H54 (cell line): ENCODE data around the gene ARHGEF6.
A peak's percentile ranks its signal among the peaks of the same experiment; 100 is the strongest.

Experiments used
- DNase-seq: peaks from one replicate; pipeline ENCODE4 v3.0.0; 2011; ENCODE audit warnings: low spot score, mixed read lengths; ENCODE audit not compliant: insufficient read length
- FAIRE-seq: peaks from 3 replicates; lab custom pipeline; 2011; peaks lifted over from hg19 to GRCh38; lab: Jason Lieb, UNC
- POLR2A ChIP-seq: IDR thresholded peaks from 2 replicates; pipeline ENCODE4 v1.6.1; 2011; ENCODE audit warnings: low read depth, mild to moderate bottlenecking, low read length

The ARHGEF6 gene

DNA sequence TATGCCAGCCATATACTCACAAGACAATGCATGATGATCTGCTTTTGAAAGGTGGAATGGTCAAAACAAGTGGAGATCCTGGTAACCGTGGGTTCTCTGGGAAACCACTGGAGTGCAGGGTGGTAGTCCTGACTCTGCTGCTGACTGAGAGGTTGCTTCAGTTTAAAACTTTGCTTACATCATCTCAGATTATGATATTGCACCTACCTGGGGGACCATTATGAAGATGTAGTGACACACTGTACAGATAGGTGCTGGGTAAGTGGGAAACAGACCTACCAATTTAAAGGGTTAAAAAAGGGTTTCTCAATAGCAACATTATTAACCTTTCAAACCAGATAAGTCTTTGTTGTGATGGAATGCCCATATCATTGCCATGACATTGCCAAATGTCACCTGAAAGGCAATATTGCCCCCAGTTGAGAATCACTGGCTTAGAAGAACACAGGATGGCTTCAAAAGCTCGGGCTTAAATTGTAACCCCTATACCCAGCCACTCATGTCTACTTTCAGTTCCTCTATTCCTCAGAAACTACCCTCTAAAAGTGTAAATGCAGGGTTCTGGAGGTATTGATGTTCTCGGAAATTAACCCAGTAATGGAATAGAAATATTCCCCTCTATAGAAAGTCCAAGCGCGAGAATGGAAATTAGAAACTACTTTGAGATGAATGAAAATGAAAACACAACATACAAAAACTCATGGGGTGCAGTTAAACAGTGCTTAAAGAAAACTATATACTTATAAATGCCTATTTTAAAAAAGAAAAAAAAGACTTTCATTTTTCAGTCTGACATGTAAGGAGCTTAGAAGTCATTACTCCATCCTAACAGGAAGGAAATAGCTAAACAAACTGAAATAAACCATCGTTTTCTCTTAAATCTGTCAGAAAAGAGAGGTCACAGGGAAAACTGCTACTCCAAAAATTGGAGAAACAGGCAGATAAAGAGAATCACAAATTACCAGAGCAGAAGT, 65.8 kb downstream of the ARHGEF6 start:
- DNase-seq (no peak), FAIRE-seq (no peak)
- TF ChIP-seq POLR2A: no peak

DNA sequence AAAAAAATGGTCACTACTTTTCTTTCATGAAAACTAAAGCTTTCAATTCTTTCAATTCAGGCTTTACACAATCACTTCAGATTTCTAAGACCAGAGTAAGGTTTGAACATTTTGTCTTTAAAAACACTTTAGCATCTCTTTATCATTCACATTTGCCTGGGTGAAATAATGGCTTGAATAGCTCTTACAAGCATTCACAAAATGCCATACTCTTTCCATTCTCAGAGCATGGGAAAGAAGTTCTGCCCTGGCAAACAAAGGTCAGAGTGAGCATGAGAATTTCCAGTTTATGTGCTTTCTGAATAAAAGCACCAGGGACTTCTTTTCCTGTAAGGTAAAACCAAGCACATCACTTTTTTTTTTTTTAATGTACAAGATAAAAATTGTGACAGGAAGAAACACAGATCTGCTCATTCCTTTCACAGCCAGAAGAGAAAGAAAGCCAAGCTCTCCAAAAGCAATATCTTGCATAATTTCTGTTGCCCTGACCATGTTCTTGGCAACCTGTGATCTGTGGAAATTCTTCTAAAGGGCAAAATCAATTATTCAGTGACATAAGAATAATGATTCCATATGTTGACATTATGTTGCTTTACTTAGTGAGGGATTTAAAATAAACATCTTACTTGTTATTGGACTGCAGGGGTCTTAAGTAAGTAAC, 68.0 kb downstream of the ARHGEF6 start:
- no peak for FAIRE-seq
- DNase-seq: no peak
- TF ChIP-seq POLR2A: no peak

DNA sequence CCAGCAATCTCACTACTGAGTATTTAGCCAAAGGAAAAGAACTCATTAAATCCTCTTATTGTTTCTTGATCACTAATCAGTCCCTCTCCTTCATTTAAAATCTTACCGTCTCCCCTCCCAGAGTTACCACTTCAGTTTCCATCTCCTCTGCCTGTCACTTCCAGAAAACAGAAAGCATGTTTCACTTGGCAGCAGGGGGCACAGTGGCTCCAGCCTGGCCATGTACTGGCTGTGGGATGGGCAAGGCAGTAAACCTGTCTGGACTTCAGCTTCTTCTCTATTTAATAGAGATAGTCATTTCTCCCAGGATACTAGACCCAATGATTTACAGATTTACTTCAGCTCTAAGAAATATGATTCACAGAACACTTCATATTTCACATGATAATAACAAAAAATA, 69.6 kb downstream of the ARHGEF6 start:
- FAIRE-seq: peak; percentile 74
- DNase-seq: no peak
- TF ChIP-seq POLR2A: no peak

DNA sequence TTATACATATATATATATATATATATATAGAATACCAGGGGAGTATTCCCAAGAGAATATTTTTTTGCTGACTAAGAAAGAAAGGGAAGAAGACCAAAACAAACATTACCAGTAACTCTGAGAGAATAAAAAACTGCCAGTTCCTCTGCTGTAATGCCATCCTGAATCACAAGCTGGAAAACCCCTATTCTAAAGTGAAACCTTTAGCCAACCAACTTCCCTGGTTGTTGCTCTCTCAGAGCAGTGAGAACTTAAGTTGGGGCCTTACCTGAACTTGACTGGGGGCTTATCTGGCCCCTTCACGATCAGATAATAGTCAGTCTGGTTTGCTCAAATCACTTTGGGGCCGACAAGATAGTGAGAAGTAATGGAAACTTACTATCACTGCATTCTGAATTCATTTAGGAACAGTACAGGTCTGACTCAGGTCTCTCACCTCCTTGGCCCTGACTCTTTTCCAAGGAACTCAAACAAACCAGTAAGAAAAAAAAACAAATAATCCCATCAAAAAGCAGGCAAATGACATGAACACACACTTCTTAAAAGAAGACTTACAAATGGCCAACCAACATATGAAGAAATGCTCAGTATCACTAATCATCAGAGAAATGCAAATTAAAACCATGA, 70.3 kb downstream of the ARHGEF6 start:
- DNase-seq (no peak), FAIRE-seq (no peak)
- TF ChIP-seq POLR2A: no peak

DNA sequence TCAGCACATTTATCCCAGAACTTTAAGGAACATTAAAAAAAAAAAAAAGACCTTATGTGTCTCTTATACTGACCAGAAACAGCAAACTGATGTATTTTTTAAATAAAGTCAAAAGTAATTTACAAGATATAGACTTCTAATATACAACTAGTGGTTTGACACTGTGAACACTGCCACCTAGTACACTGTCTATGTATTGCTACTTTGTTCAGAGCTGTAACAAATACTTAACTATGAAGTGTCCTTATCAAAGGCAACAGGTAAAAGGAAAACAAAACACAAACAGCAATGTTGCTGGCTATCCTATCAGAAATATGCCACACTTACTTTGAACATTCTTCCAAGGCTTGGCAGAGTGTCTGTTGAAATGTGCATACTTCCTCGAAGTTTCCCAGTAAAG, 72.4 kb downstream of the ARHGEF6 start:
- no peak for DNase-seq

DNA sequence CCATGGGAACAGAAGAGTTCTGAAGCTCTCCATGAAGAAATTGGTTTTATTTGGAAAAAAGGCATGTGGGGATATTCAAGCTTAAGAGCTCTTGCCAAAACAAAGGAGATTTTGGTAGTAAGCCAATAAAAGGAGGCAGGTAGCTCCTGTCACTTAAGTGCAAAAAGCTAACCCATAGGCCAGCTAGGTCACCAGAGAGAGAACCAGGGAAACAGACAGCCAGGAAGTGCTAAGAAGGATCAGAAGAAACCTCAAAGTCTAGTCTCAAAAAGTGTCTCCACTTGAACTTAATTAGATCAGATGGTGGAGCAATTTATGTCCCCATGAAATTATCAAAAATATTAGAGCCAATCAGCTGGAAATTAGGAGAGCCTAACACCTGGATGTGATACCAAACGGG, 83.6 kb downstream of the ARHGEF6 start:
- DNase-seq: no peak
- no peak for TF ChIP-seq POLR2A
- no peak for FAIRE-seq

More for the DNA sequence above, 72.4 kb downstream of the ARHGEF6 start:
- no peak for TF ChIP-seq POLR2A
- FAIRE-seq: peak; percentile 20

DNA sequence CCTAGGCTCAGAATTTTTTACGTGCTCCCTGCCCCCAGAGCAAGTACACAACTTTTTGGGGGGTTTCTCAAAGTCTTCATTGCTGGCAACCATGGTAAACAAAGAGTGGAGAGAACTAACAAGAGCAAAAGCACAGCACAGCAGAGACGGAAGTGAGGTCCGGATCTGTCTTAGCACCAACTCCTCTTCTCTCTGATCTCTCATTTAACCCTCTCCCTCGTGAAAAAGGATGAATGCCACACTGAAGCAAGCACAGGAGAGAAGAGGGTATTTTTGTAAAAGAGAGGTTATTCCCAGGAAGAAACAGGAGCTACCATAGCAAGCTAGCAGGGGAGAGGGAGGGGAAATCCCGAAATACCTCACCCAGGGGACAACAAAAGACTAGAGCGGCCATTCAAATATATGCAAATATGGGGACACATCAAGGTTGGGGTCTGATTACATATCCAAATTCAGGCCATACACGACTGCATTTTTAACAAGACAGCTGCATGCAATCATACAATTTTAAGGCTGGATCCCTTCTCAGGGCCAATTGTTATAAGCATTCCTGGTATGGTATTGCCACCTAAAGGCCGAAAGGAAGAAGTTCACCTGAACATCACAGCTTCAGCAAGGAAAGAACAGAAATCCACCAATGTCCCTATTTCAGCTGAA, 86.2 kb downstream of the ARHGEF6 start:
- FAIRE-seq: peak; percentile 78
- no peak for DNase-seq
- no peak for TF ChIP-seq POLR2A

DNA sequence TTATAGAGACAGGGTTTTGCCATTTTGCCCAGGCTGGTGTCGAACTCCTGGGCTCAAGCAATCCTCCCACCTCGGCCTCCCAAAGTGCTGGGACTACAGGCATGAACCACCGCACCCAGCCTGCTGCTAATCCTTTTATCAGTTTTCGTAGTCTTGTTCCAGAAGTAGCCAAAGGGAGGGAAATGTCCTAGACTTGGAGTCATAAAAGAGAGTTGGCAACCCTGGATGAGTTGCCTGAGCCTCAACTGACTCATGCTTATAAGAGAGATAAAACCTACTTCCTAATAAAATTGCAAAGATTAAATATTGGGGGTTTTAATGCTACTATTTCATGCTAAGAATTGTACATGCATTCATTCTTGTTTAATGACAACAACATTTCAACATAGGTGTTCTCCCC, 88.5 kb downstream of the ARHGEF6 start:
- no peak for TF ChIP-seq POLR2A
- FAIRE-seq: no peak
- no peak for DNase-seq

DNA sequence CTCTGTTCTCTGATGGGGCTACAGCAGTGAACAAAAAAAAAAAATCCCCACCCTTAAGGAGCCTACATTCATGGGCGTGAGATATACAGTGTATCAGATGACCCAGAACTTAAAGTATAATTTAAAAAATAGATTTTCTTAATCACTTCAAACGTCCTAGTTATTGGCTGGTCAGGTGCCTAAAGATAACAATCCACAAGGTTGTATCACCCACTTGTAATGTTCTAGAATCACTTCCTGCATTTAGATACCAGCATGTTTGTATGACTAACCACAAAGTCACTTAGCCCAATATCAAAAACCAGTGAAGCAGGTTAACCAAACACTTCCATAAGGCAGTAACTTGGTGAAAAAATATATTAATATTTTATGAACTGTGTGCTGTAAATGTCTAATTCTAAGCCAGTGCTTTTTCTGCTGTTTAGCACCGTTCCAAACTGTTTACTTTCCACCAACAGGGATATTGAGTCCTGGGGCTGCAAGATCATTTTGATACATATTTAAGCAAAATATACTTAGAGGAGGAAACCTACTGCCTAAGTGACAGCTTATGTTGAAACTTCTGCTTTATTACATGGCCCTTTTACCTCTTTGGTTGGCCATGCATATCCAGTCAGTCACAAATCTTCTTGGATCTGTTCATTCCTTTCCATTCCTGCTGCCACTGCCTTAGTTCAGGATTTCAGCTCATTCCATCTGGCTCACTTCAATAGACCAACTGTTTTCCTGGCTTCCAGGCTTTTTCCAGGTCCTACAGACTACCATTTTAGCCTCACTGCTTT, 89.5 kb downstream of the ARHGEF6 start:
- no peak for TF ChIP-seq POLR2A
- FAIRE-seq (no peak), DNase-seq (no peak)

DNA sequence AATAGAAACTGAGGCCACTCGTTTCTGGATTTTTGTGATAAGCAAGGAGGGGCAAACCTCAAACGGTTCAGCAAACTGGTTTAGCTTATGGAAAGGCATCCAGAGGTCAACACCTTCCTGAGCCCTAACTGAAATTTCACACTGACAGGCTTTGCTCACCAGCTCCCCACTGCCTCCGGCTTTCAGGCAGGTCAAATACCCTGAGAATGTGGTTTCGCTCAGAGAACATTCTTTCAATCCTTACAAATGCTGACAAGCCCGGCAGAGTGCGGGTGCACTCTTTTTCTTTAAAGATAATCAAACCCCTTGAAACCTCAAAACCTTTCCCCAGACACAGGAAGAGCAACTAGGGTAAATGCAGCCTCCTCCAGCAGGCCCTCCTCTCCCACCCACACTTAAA, 91.3 kb downstream of the ARHGEF6 start:
- FAIRE-seq: no peak
- DNase-seq: no peak
- no peak for TF ChIP-seq POLR2A

DNA sequence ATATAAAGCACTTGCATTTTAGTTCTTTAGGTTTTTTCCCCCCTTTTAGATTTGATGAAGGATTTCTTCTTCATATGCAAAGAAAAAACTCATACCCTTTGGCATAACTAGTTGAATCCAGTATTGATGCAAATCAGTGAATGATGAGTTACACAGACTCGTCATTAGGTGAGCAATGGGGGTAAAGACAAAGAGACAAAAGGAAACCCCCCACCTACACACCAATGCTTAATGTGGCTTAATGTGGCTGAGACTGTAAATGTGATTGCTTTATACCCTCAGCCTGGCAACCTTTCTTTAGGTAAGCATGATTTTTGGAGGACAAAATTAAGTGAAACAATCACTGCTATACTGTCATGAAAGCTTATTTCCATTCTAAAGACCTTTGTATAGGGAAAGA, 93.3 kb downstream of the ARHGEF6 start:
- FAIRE-seq (no peak), DNase-seq (no peak)
- no peak for TF ChIP-seq POLR2A

DNA sequence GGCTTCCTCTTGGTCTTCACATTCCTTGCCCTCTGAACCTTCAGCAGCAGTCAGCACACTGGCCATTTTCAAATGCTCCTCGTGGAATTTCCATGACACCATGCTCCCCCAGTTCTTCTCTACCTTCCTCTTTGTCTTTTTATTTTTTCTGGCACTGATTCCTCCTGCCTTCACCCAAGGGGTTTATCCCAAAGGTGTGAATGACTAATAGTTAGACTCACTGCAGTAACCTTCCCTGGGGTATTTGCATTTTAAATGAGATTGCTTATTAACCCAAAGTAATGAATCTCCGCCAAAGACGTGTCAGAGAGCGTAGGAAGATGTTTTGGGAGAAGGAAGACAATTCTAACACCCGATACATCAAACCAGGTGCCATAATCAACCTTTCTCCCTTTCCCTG, 96.6 kb downstream of the ARHGEF6 start:
- DNase-seq (no peak), FAIRE-seq (no peak)
- no peak for TF ChIP-seq POLR2A

DNA sequence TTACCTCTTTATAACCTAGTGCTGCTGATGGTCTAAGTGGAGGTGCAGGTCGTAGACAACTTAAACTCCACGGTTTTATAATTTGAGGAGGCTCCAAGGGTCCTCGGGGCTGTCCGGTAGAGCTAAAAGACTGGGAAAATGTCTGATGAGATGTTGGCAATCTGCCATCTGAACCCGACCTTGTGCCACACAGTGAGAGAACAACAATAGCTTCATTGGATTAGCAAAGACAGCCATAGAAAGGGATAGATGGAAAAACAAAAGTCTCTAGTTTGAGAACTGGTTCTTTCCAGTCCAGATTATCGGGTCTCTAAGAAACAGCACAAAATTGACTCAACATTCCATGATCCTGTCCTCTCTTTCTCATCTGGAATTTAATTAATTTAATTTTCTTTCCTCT, 101.2 kb downstream of the ARHGEF6 start:
- FAIRE-seq (no peak), DNase-seq (no peak)
- no peak for TF ChIP-seq POLR2A
